ENCODE results near the gene ANKRD33. TPM values are rescaled to one million over a fixed set of nuclear protein-coding genes. Genes with fewer than 3 reads are reported as not detected.

Gene ANKRD33
- total RNA-seq, 1 donor from 2014 or later: not detected

- H3K4me3 ChIP-seq (ENCODE audit: low read depth, low read length): no peak overlapping the region
- H3K36me3 ChIP-seq (ENCODE audit: control insufficient read depth, insufficient read depth, low read length): no peaks in the 10 kb centered on the region
- no peak for TF ChIP-seq CTCF (IDR thresholded peaks at IDR 0.05; ENCODE audit: insufficient read depth, low read length, severe bottlenecking)
- DNase-seq (ENCODE audit: low read depth) (no peak), FAIRE-seq (no peak)
- H3K27me3 ChIP-seq (ENCODE audit: control insufficient read depth, insufficient read depth, low read length): no peaks in the 10 kb centered on the region
Observed at GRCh38 chr12:51896236-51896635, 8.3 kb downstream of the ANKRD33 start.

GRCh38 chr12:51897181-51897580 lies 9.3 kb downstream of the ANKRD33 start:
- Histone ChIP-seq H3K4me3 (ENCODE audit: low read depth, low read length) (no peak overlapping the region), H3K36me3 (ENCODE audit: control insufficient read depth, insufficient read depth, low read length) (no peaks in the 10 kb centered on the region), H3K27me3 (ENCODE audit: control insufficient read depth, insufficient read depth, low read length) (no peaks in the 10 kb centered on the region)
- no peak for FAIRE-seq
- no peak for TF ChIP-seq CTCF (IDR thresholded peaks at IDR 0.05; ENCODE audit: insufficient read depth, low read length, severe bottlenecking)
- DNase-seq (ENCODE audit: low read depth): no peak

GRCh38 chr12:51898506-51898905 lies 10.6 kb downstream of the ANKRD33 start:
- FAIRE-seq (no peak), DNase-seq (ENCODE audit: low read depth) (no peak)
- TF ChIP-seq CTCF (IDR thresholded peaks at IDR 0.05; ENCODE audit: insufficient read depth, low read length, severe bottlenecking): no peak

GRCh38 chr12:51898937-51899336 lies 11.0 kb downstream of the ANKRD33 start:
- FAIRE-seq: no peak
- no peak for TF ChIP-seq CTCF (IDR thresholded peaks at IDR 0.05; ENCODE audit: insufficient read depth, low read length, severe bottlenecking)
- Histone ChIP-seq H3K36me3 (ENCODE audit: control insufficient read depth, insufficient read depth, low read length) (no peaks in the 10 kb centered on the region), H3K4me3 (ENCODE audit: low read depth, low read length) (no peak overlapping the region), H3K27me3 (ENCODE audit: control insufficient read depth, insufficient read depth, low read length) (no peaks in the 10 kb centered on the region)
- no peak for DNase-seq (ENCODE audit: low read depth)

More at GRCh38 chr12:51898506-51898905, 10.6 kb downstream of the ANKRD33 start:
- no peaks in the 10 kb centered on the region for H3K27me3 ChIP-seq (ENCODE audit: control insufficient read depth, insufficient read depth, low read length)
- H3K36me3 ChIP-seq (ENCODE audit: control insufficient read depth, insufficient read depth, low read length): no peaks in the 10 kb centered on the region
- no peak overlapping the region for H3K4me3 ChIP-seq (ENCODE audit: low read depth, low read length)

- Histone ChIP-seq H3K4me3 (ENCODE audit: low read depth, low read length) (no peak overlapping the region), H3K27me3 (ENCODE audit: control insufficient read depth, insufficient read depth, low read length) (no peaks in the 10 kb centered on the region), H3K36me3 (ENCODE audit: control insufficient read depth, insufficient read depth, low read length) (no peaks in the 10 kb centered on the region)
- DNase-seq (ENCODE audit: low read depth) (no peak), FAIRE-seq (no peak)
- no peak for TF ChIP-seq CTCF (IDR thresholded peaks at IDR 0.05; ENCODE audit: insufficient read depth, low read length, severe bottlenecking)
Observed at GRCh38 chr12:51900323-51900889, 12.5 kb downstream of the ANKRD33 start.

Data from bronchial epithelial cell (primary cell).